Body of pancreas (tissue), 4 donors: Measurements from ENCODE around the gene TSPEAR. TPM values are rescaled to one million over a fixed set of nuclear protein-coding genes. Genes with fewer than 3 reads are reported as not detected.

ENCODE experiments used
- ATAC-seq: fragments of 150-250 bp; one replicate; pipeline ENCODE4 v1.9.1; 2016
- DNase-seq, 4 donors: peaks; one replicate each; pipeline ENCODE4 v3.0.0-alpha.2; 2019
- H3K27ac ChIP-seq, 4 donors: fragments of 200-600 bp; sonication (generic); 1 replicate in 3 of 4; 2 replicates in 1 of 4; pipeline versions ENCODE4 v1.5.1 to v1.6.1; 2016 to 2019; ENCODE audit warnings: mild to moderate bottlenecking in 1 of 4, mixed read lengths in 1 of 4, moderate library complexity in 1 of 4
- H3K27me3 ChIP-seq, 2 donors: fragments of 200-600 bp; sonication (generic); one replicate each; pipeline ENCODE4 v1.6.0; 2016; ENCODE audit warnings: mild to moderate bottlenecking in 1 of 2
- H3K36me3 ChIP-seq, 2 donors: fragments of 200-600 bp; sonication (generic); replicated peaks in 1 of 2; 2 replicates each; pipeline ENCODE4 v1.5.1; 2016; ENCODE audit warnings: low read depth in 2 of 2; ENCODE audit not compliant: insufficient read depth in 1 of 2
- H3K4me1 ChIP-seq: fragments of 200-600 bp; sonication (generic); one replicate; pipeline ENCODE4 v1.6.0; 2016
- H3K4me3 ChIP-seq, 2 donors: fragments of 200-600 bp; sonication (generic); 1 replicate in 1 of 2; 2 replicates in 1 of 2; pipeline ENCODE4 v1.5.1; 2016 to 2019
- H3K9me3 ChIP-seq, 3 donors: fragments of 200-600 bp; sonication (generic); 1 replicate in 2 of 3; 2 replicates in 1 of 3; pipeline ENCODE4 v1.5.1; 2016
- POLR2A ChIP-seq, 3 donors: fragments of 450-650 bp; IDR thresholded peaks; one replicate each; pipeline ENCODE4 v1.6.1; 2016; ENCODE audit warnings: antibody characterized with exemption in 3 of 3, mild to moderate bottlenecking in 2 of 3
- WGBS, 2 donors: methylation state at CpG; one replicate each; pipeline ENCODE4 v1.1.5; 2017; 5-methylcytosine and 5-hydroxymethylcytosine counted together
- intact Hi-C: fragments of 100-400 bp; cut with DNase I; formaldehyde crosslinking; loops from one replicate; pipeline ENCODE4 v1.15.1; 2023
- total RNA-seq, 2 donors: library from RNA; depleted of rRNA; stranded (reverse); fragments of >200 nt; gene quantifications; one replicate each; pipeline ENCODE4 v1.1.0, GENCODE V29; 2016
- TF ChIP-seq, protein P1 (sequence below), 7 experiments: fragments of 450-650 bp in 4 of 7; fragments of 200-600 bp in 3 of 7; sonication (generic) in 3 of 7; IDR thresholded peaks; one replicate each; pipeline ENCODE4 v1.5.1; 2016 to 2019; ENCODE audit warnings: antibody characterized with exemption in 7 of 7

Gene TSPEAR
- total RNA-seq, 2 donors from 2014 or later, result 0.52 TPM; not detected in 1

DNA sequence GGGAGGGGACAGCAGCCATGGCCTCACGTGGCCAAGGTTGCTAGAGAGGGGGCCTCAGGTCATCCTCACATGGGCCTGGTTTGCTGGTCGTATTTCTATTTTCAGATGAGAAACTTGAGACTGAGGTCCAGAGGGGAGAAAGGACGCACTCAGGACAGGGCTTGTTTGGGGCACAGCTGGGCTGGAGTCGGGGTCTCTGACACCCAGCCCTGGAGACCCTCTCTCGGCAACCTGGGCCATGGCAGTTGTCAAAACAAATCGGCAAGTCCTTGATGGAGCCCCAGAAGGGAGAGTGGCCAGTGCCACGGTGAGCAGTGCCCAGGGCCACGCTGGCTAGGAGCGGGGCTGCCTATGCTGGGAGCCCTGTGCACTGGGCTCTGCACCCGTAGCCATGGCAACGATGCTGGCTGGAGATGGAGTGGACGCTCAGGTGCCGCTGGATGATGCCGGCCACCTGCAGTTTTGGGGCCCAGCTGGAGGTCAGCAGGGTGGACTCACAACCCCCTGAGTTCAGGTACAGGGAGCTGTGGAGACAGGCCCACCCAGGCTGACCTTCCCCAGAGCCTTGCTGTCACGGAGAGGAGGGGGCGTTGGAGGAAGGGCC lies 244.9 kb downstream of the TSPEAR start:
- Histone ChIP-seq H3K9me3 (no peaks in the 10 kb centered on the region), H3K27me3 (no peaks in the 10 kb centered on the region), H3K36me3 (no peaks in the 10 kb centered on the region), H3K27ac (no peak overlapping the region), H3K4me1 (no peaks in the 10 kb centered on the region), H3K4me3 (no peak overlapping the region)
- ATAC-seq (no peak), DNase-seq (no peak)
- intact Hi-C loops, result no loop called here
- no peak for TF ChIP-seq POLR2A (IDR thresholded peaks at IDR 0.05)
- TF ChIP-seq, protein P1, sequence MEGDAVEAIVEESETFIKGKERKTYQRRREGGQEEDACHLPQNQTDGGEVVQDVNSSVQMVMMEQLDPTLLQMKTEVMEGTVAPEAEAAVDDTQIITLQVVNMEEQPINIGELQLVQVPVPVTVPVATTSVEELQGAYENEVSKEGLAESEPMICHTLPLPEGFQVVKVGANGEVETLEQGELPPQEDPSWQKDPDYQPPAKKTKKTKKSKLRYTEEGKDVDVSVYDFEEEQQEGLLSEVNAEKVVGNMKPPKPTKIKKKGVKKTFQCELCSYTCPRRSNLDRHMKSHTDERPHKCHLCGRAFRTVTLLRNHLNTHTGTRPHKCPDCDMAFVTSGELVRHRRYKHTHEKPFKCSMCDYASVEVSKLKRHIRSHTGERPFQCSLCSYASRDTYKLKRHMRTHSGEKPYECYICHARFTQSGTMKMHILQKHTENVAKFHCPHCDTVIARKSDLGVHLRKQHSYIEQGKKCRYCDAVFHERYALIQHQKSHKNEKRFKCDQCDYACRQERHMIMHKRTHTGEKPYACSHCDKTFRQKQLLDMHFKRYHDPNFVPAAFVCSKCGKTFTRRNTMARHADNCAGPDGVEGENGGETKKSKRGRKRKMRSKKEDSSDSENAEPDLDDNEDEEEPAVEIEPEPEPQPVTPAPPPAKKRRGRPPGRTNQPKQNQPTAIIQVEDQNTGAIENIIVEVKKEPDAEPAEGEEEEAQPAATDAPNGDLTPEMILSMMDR (IDR thresholded peaks at IDR 0.05), result no peak
- WGBS, 2 donors, result 62 to 77% methylated on average over 11 to 16 of the region's 16 CpGs

DNA sequence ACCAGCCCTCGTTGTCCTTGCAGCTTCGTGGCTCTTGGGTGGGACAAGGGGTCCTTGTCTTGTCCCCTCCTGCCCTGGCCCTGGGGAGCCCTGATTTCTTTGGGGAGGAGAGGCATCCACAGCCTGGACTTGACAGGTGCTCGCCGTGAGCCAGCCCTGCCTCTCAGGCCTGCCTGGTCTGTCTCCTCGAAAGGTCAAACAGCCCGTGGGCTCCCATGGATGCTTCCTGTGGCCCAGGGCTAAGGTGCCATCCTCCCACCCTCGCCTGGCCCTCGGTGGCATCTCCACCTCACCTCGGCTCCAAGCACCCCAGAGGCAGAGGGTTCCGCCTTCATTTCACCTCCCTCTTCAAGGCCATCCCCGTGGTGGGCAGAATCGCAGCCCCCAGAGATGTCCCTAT lies 247.0 kb downstream of the TSPEAR start:
- ATAC-seq (no peak), DNase-seq (no peak)
- no peaks in the 10 kb centered on the region for H3K36me3 ChIP-seq
- no peak overlapping the region for H3K4me3 ChIP-seq
- intact Hi-C loops, result no loop called here
- H3K27me3 ChIP-seq, result no peaks in the 10 kb centered on the region
- WGBS, 2 donors, result 74 to 75% methylated on average over 8 to 11 of the region's 12 CpGs
- no peak overlapping the region for H3K27ac ChIP-seq
- no peaks in the 10 kb centered on the region for H3K4me1 ChIP-seq
- TF ChIP-seq, protein P1 (IDR thresholded peaks at IDR 0.05), result no peak
- TF ChIP-seq POLR2A (IDR thresholded peaks at IDR 0.05), result no peak
- H3K9me3 ChIP-seq, result no peaks in the 10 kb centered on the region

- no peak for DNase-seq
- Histone ChIP-seq H3K27me3 (no peaks in the 10 kb centered on the region), H3K9me3 (no peaks in the 10 kb centered on the region), H3K36me3 (no peaks in the 10 kb centered on the region), H3K27ac (no peak overlapping the region), H3K4me1 (no peaks in the 10 kb centered on the region), H3K4me3 (no peak overlapping the region)
- WGBS, 2 donors, result 60 to 69% methylated on average over 29 to 30 of the region's 30 CpGs
- TF ChIP-seq POLR2A (IDR thresholded peaks at IDR 0.05), result no peak
- TF ChIP-seq, protein P1 (IDR thresholded peaks at IDR 0.05), result no peak
- no peak for ATAC-seq
- intact Hi-C loops, result no loop called here
These were observed 247.6 kb downstream of the TSPEAR start for GRCh38 chr21:44463724-44464123.

- no peaks in the 10 kb centered on the region for H3K27me3 ChIP-seq
- DNase-seq (no peak), ATAC-seq (no peak)
- no peak overlapping the region for H3K4me3 ChIP-seq
- WGBS, 2 donors, result 72 to 73% methylated on average over 10 to 11 of the region's 11 CpGs
- no peaks in the 10 kb centered on the region for H3K9me3 ChIP-seq
- no peak overlapping the region for H3K27ac ChIP-seq
- intact Hi-C loops, result no loop called here
- TF ChIP-seq, protein P1 (IDR thresholded peaks at IDR 0.05), result no peak
- H3K4me1 ChIP-seq, result no peaks in the 10 kb centered on the region
- no peaks in the 10 kb centered on the region for H3K36me3 ChIP-seq
These were observed 248.6 kb downstream of the TSPEAR start for GRCh38 chr21:44462834-44463200.

GRCh38 chr21:44462086-44462833 lies 249.1 kb downstream of the TSPEAR start:
- no peak overlapping the region for H3K27ac ChIP-seq
- H3K27me3 ChIP-seq, result no peaks in the 10 kb centered on the region
- H3K4me3 ChIP-seq, result no peak overlapping the region
- H3K9me3 ChIP-seq, result no peaks in the 10 kb centered on the region
- DNase-seq (no peak), ATAC-seq (no peak)
- no peaks in the 10 kb centered on the region for H3K36me3 ChIP-seq
- H3K4me1 ChIP-seq, result no peaks in the 10 kb centered on the region
- intact Hi-C loops, result no loop called here
- 76 to 93% methylated on average over 5 to 22 of the region's 25 CpGs for WGBS, 2 donors
- TF ChIP-seq, protein P1 (IDR thresholded peaks at IDR 0.05), result no peak
- TF ChIP-seq POLR2A (IDR thresholded peaks at IDR 0.05), result no peak
